Limb (tissue), 2 donors: Measurements from ENCODE around the gene TUT7.
A peak's percentile ranks its signal among the peaks of the same experiment; 100 is the strongest.

Source experiments
- DNase-seq, 2 donors: peaks; one replicate each; pipeline ENCODE4 v3.0.0-alpha.2; 2016; ENCODE audit errors: extremely low spot score in 2 of 2

The TUT7 gene

GRCh38 chr9:86256653-86257052, 97.6 kb downstream of the TUT7 start:
- DNase-seq = no peak

DNA sequence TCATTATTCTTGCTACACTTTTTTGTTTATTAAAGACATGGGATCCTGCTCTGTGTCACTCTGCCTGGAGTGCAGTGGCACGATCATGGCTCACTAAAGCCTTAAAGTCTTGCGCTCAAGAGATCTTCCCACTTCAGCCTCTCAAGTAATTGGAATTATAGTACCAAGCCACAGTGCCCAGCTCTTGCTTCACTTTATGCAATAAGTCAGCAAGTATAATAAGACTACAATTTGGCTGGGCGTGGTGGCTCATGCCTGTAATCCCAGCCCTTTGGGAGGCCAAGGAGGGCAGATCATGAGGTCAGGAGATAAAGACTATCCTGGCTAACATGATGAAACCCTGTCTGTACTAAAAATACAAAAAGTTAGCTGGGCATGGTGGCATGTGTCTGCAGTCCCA, 100.6 kb downstream of the TUT7 start:
- DNase-seq = no peak

DNA sequence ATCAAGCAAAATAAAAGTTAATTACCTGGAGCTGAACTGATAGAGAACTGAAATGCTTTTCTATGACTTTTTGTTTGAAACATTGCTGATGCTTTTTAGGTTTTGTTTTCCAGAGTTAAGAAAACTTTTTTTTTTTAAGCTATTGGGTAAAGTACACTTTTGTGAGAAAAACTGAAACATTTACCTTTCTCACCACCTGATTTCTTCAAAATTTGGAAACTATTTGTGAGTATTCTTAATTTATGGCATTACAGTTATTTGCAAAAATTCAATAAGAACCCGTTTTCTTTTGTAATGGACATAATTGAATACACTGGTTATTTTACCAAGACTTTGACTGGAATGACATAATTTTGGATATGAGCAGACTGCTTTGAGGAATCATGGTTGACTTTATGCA, 101.3 kb downstream of the TUT7 start:
- DNase-seq = no peak

GRCh38 chr9:86250123-86250522, 104.1 kb downstream of the TUT7 start:
- DNase-seq = no peak

GRCh38 chr9:86248746-86249145, 105.5 kb downstream of the TUT7 start:
- DNase-seq = no peak

GRCh38 chr9:86246752-86247161, 107.5 kb downstream of the TUT7 start:
- no peak for DNase-seq

GRCh38 chr9:86242071-86242470, 112.1 kb downstream of the TUT7 start:
- DNase-seq = no peak

- no peak for DNase-seq
Measured at GRCh38 chr9:86241216-86241615, 113.0 kb downstream of the TUT7 start.

- DNase-seq = peak in 1 of 2 donors; percentile 15
Measured at GRCh38 chr9:86238861-86239770, 115.1 kb downstream of the TUT7 start.
